IMR-90 (cell line): ENCODE measurements around the gene EIF3A. TPM values are rescaled to one million over a fixed set of nuclear protein-coding genes. Genes with fewer than 3 reads are reported as not detected.

Experiments used
- ATAC-seq: fragments of 200-7000 bp; cut with Tn5 transposase; 2 replicates; pipeline ENCODE4 v1.9.1; 2020; ENCODE audit warnings: low read depth, mild to moderate bottlenecking, moderate library complexity
- BruUV-seq: library from RNA; stranded (reverse); fragments of 400-500 nt; replicated peaks from 2 replicates; lab custom pipeline; 2021; lab: Mats Ljungman, UMichigan
- CTCF ChIA-PET: fragments of 300-600 bp; formaldehyde crosslinking; extraction: SDS; loops from one replicate; lab custom pipeline; 2021; ENCODE audit warnings: antibody characterized with exemption; lab: Yijun Ruan, JAX
- POLR2A ChIA-PET: fragments of 300-600 bp; sonication (Branson Sonifier 250); formaldehyde crosslinking; loops from one replicate; lab custom pipeline; 2022; ENCODE audit warnings: antibody characterized with exemption; ENCODE audit not compliant: unreplicated experiment; lab: Charles Lee
- DNase-seq: peaks from one replicate; pipeline ENCODE4 v3.0.0; 2013
- H2AFZ ChIP-seq: replicated peaks from 2 replicates; pipeline ENCODE3; 2013; ENCODE audit warnings: low read length, mild to moderate bottlenecking; ENCODE audit not compliant: poor library complexity
- H2AK5ac ChIP-seq: 2 replicates; pipeline ENCODE4 v1.6.1; 2013; ENCODE audit warnings: low read depth, low read length, inconsistent platforms
- H2AK9ac ChIP-seq: replicated peaks from 2 replicates; pipeline ENCODE3; 2013; ENCODE audit warnings: mild to moderate bottlenecking, low read depth, low read length, moderate library complexity; ENCODE audit not compliant: poor library complexity
- H2BK120ac ChIP-seq: 2 replicates; pipeline ENCODE4 v1.6.1; 2013; ENCODE audit warnings: low read depth, low read length, inconsistent platforms
- H2BK15ac ChIP-seq: 3 replicates; pipeline ENCODE4 v1.6.1; 2013; ENCODE audit warnings: low read depth, low read length, inconsistent platforms
- H2BK20ac ChIP-seq: 2 replicates; pipeline ENCODE4 v1.6.1; 2013; ENCODE audit warnings: low read depth, mild to moderate bottlenecking, inconsistent platforms, low read length, moderate library complexity
- H2BK5ac ChIP-seq: 2 replicates; pipeline ENCODE4 v1.6.1; 2013; ENCODE audit warnings: mild to moderate bottlenecking, low read depth, low read length, inconsistent platforms; ENCODE audit not compliant: poor library complexity, severe bottlenecking
- H3K14ac ChIP-seq: replicated peaks from 2 replicates; pipeline ENCODE4 v1.6.1; 2013; ENCODE audit warnings: low read depth, low read length, inconsistent platforms
- H3K18ac ChIP-seq: 2 replicates; pipeline ENCODE4 v1.6.1; 2013; ENCODE audit warnings: low read depth, low read length, control low read depth
- H3K23ac ChIP-seq: 2 replicates; pipeline ENCODE4 v1.6.1; 2013; ENCODE audit warnings: low read depth, low read length, inconsistent platforms
- H3K27ac ChIP-seq: 2 replicates; pipeline ENCODE4 v1.5.1; 2013; ENCODE audit warnings: mild to moderate bottlenecking, control low read depth, low read length; ENCODE audit not compliant: insufficient read depth
- H3K27me3 ChIP-seq: 2 replicates; pipeline ENCODE4 v1.6.1; 2013; ENCODE audit warnings: low read length; ENCODE audit not compliant: control insufficient read depth, insufficient read depth
- H3K36me3 ChIP-seq: 2 replicates; pipeline ENCODE4 v1.6.1; 2013; ENCODE audit warnings: low read length, mixed read lengths; ENCODE audit not compliant: control insufficient read depth, insufficient read depth
- H3K4ac ChIP-seq: 2 replicates; pipeline ENCODE4 v1.6.1; 2013; ENCODE audit warnings: low read depth, low read length, inconsistent platforms
- H3K4me1 ChIP-seq: 2 replicates; pipeline ENCODE4 v1.6.1; 2013; ENCODE audit warnings: low read length, mixed read lengths; ENCODE audit not compliant: control insufficient read depth, insufficient read depth
- H3K4me2 ChIP-seq: 2 replicates; pipeline ENCODE4 v1.6.1; 2013; ENCODE audit warnings: low read depth, mild to moderate bottlenecking, control low read depth, low read length, moderate library complexity
- H3K4me3 ChIP-seq: 2 replicates; pipeline ENCODE4 v1.5.1; 2013; ENCODE audit warnings: low read depth, mild to moderate bottlenecking, control low read depth, low read length, moderate library complexity; ENCODE audit not compliant: insufficient read depth
- H3K56ac ChIP-seq: 2 replicates; pipeline ENCODE4 v1.6.1; 2013; ENCODE audit warnings: low read length, inconsistent platforms; ENCODE audit not compliant: insufficient read depth; ENCODE audit errors: extremely low read depth
- H3K79me1 ChIP-seq, 2 experiments: 2 replicates each; pipeline ENCODE4 v1.6.1; 2013; ENCODE audit warnings: low read length in 2 of 2, inconsistent platforms in 1 of 2, low read depth in 1 of 2
- H3K9ac ChIP-seq: 2 replicates; pipeline ENCODE4 v1.6.1; 2013; ENCODE audit warnings: low read depth, low read length, control low read depth
- H3K9me1 ChIP-seq: 2 replicates; pipeline ENCODE4 v1.6.1; 2013; ENCODE audit warnings: low read length, inconsistent platforms; ENCODE audit not compliant: insufficient read depth
- H3K9me3 ChIP-seq: 2 replicates; pipeline ENCODE4 v1.6.1; 2013; ENCODE audit warnings: low read length; ENCODE audit not compliant: control insufficient read depth, insufficient read depth
- H4K20me1 ChIP-seq: 2 replicates; pipeline ENCODE4 v1.6.1; 2013; ENCODE audit warnings: low read length, inconsistent platforms; ENCODE audit not compliant: insufficient read depth
- H4K5ac ChIP-seq: 2 replicates; pipeline ENCODE4 v1.6.1; 2013; ENCODE audit warnings: mild to moderate bottlenecking, low read depth, low read length, control low read depth
- H4K8ac ChIP-seq, 2 experiments: 2 replicates each; pipeline ENCODE4 v1.6.1; 2013; ENCODE audit warnings: low read depth in 2 of 2, low read length in 2 of 2, control low read depth in 1 of 2, inconsistent platforms in 1 of 2
- H4K91ac ChIP-seq: 2 replicates; pipeline ENCODE4 v1.6.1; 2013; ENCODE audit warnings: low read depth, low read length, inconsistent platforms; ENCODE audit not compliant: insufficient read depth
- BHLHE40 ChIP-seq: fragments of 150-350 bp; IDR thresholded peaks from 2 replicates; pipeline ENCODE4 v1.6.1; 2016; ENCODE audit warnings: mild to moderate bottlenecking, low read depth, low read length
- CEBPB ChIP-seq: IDR thresholded peaks from 2 replicates; pipeline ENCODE4 v1.6.1; 2012; ENCODE audit warnings: low read depth, low read length, improper control_type of control experiment
- CHD1 ChIP-seq: IDR thresholded peaks from 2 replicates; pipeline ENCODE4 v1.6.1; 2012; ENCODE audit warnings: low read depth, low read length, improper control_type of control experiment
- FOS ChIP-seq: fragments of 150-350 bp; IDR thresholded peaks from 2 replicates; pipeline ENCODE4 v1.6.1; 2016; ENCODE audit warnings: low read depth, low read length
- MAFK ChIP-seq: IDR thresholded peaks from 2 replicates; pipeline ENCODE4 v1.6.1; 2012; ENCODE audit warnings: low read depth, low read length, improper control_type of control experiment
- MAZ ChIP-seq: IDR thresholded peaks from 2 replicates; pipeline ENCODE4 v1.6.1; 2012; ENCODE audit warnings: low read depth, mild to moderate bottlenecking, low read length, improper control_type of control experiment, moderate library complexity, borderline replicate concordance
- MXI1 ChIP-seq: IDR thresholded peaks from 2 replicates; pipeline ENCODE4 v1.6.1; 2012; ENCODE audit warnings: low read depth, mild to moderate bottlenecking, low read length, moderate library complexity, borderline replicate concordance
- NFE2L2 ChIP-seq: fragments of 150-350 bp; IDR thresholded peaks from 2 replicates; pipeline ENCODE4 v1.6.1; 2016; ENCODE audit warnings: low read depth, mild to moderate bottlenecking, low read length
- POLR2A ChIP-seq: IDR thresholded peaks from 2 replicates; pipeline ENCODE4 v1.6.1; 2012; ENCODE audit warnings: mild to moderate bottlenecking, low read depth, low read length
- RAD21 ChIP-seq: IDR thresholded peaks from 2 replicates; pipeline ENCODE4 v1.6.1; 2012; ENCODE audit warnings: low read length, improper control_type of control experiment
- RCOR1 ChIP-seq: IDR thresholded peaks from 2 replicates; pipeline ENCODE4 v1.6.1; 2012; ENCODE audit warnings: mild to moderate bottlenecking, low read length, improper control_type of control experiment; ENCODE audit not compliant: insufficient replicate concordance
- RFX5 ChIP-seq: IDR thresholded peaks from 2 replicates; pipeline ENCODE4 v1.8.0; 2012; ENCODE audit warnings: low read depth, mild to moderate bottlenecking, low read length, moderate library complexity
- SMC3 ChIP-seq: fragments of 150-350 bp; IDR thresholded peaks from 2 replicates; pipeline ENCODE4 v1.6.1; 2016; ENCODE audit warnings: low read depth, mild to moderate bottlenecking, antibody characterized with exemption, low read length, moderate library complexity
- WGBS, 2 experiments: methylation state at CpG; one replicate each; pipeline versions ENCODE4 v1.1.5 to v1.1.7; 2013; ENCODE audit warnings: missing lambda C conversion rate in 2 of 2; ENCODE audit not compliant: insufficient read length in 1 of 2; ENCODE audit errors: extremely low coverage in 2 of 2; 5-methylcytosine and 5-hydroxymethylcytosine counted together
- dilution Hi-C: fragments of 300-500 bp; cut with HindIII; formaldehyde crosslinking; loops from one replicate; pipeline ENCODE4 v1.14.3; 2018; ENCODE audit warnings: low sequenced_read_pairs; ENCODE audit not compliant: unreplicated experiment
- in situ Hi-C: fragments of 300-500 bp; cut with MboI; formaldehyde crosslinking; loops from 3 replicates; pipeline ENCODE4 v1.14.3; 2019; ENCODE audit warnings: low sequenced_read_pairs, inconsistent platforms, mixed read lengths
- intact Hi-C: fragments of 100-400 bp; cut with micrococcal nuclease; formaldehyde crosslinking; loops from 2 replicates; pipeline ENCODE4 v1.10.0; 2022
- polyA plus RNA-seq, 3 experiments: library from polyadenylated mRNA; depleted of rRNA; stranded (reverse); fragments of >200 nt; gene quantifications; 2 replicates each; pipeline ENCODE4 v1.2.3, GENCODE V29; 2012; ENCODE audit warnings: low replicate concordance in 1 of 3
- total RNA-seq: library from RNA; depleted of rRNA; stranded (reverse); fragments of >200 nt; gene quantifications from 2 replicates; pipeline ENCODE4 v1.2.3, GENCODE V29; 2012
- TF ChIP-seq, protein P1 (sequence below): conservative IDR thresholded peaks from 2 replicates; pipeline ENCODE4 v1.5.1; 2012; ENCODE audit warnings: mild to moderate bottlenecking, low read depth, low read length, improper control_type of control experiment
- TF ChIP-seq, protein P2 (sequence below): fragments of 150-350 bp; IDR thresholded peaks from 2 replicates; pipeline ENCODE4 v1.6.1; 2016; ENCODE audit warnings: low read depth, mild to moderate bottlenecking, low read length, moderate library complexity, borderline replicate concordance
- TF ChIP-seq, protein P3 (sequence below): fragments of 150-350 bp; IDR thresholded peaks from 2 replicates; pipeline ENCODE4 v1.6.1; 2017; ENCODE audit warnings: mild to moderate bottlenecking, antibody characterized with exemption, low read length, low read depth

The EIF3A gene
- total and polyA plus RNA-seq, 2 of the 4 experiments (the other 2 are of a cell fraction) = 49.6 to 145 TPM

DNA sequence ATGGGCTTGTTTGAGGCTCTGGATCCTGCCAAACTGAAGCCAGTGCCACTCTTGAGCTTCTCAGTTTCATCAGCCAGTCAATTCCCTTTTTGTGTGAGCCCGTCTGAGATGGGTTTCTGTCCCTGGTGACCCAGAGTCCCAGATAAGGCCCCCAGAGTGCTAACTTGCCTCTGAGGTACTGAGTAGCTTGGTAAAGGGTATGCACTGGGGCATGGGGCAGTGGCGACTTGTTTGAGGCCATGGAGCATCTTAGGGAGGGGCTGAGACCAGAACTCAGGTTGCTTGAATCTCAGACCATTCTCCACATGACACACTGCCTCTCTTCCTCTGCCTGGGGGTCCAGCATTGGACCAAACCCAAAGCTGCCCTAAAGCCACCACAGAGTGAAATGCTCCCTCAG is 86.3 kb downstream of the EIF3A start:
- Histone ChIP-seq H3K18ac (no peak overlapping the region), H2AFZ (no peak overlapping the region), H4K8ac (no peak overlapping the region), H3K4me2 (no peak overlapping the region), H4K20me1 (no peaks in the 10 kb centered on the region), H2BK20ac (no peak overlapping the region), H3K4me1 (no peaks in the 10 kb centered on the region), H2AK5ac (no peak overlapping the region), H2BK120ac (no peak overlapping the region), H3K4me3 (no peak overlapping the region), H3K9ac (no peak overlapping the region), H3K9me1 (no peaks in the 10 kb centered on the region), H4K5ac (no peak overlapping the region), H2BK15ac (no peak overlapping the region), H3K79me1 (no peaks in the 10 kb centered on the region), H3K14ac (no peak overlapping the region), H3K4ac (no peak overlapping the region), H3K27me3 (peaks cover 42% of the 10 kb centered on the region), H3K9me3 (peaks cover 3% of the 10 kb centered on the region; the same call in 1 of the 2 replicates), H3K56ac (no peak overlapping the region), H4K91ac (no peak overlapping the region), H3K27ac (no peak overlapping the region), H2AK9ac (no peak overlapping the region), H3K36me3 (no peaks in the 10 kb centered on the region), H3K23ac (no peak overlapping the region), H2BK5ac (no peak overlapping the region)
- no TSS peak for BruUV-seq
- ATAC-seq (no peak), DNase-seq (no peak)
- in situ Hi-C loops = no loop called here
- TF ChIP-seq RFX5 = no peak
- TF ChIP-seq MXI1 = no peak
- TF ChIP-seq, protein P1, sequence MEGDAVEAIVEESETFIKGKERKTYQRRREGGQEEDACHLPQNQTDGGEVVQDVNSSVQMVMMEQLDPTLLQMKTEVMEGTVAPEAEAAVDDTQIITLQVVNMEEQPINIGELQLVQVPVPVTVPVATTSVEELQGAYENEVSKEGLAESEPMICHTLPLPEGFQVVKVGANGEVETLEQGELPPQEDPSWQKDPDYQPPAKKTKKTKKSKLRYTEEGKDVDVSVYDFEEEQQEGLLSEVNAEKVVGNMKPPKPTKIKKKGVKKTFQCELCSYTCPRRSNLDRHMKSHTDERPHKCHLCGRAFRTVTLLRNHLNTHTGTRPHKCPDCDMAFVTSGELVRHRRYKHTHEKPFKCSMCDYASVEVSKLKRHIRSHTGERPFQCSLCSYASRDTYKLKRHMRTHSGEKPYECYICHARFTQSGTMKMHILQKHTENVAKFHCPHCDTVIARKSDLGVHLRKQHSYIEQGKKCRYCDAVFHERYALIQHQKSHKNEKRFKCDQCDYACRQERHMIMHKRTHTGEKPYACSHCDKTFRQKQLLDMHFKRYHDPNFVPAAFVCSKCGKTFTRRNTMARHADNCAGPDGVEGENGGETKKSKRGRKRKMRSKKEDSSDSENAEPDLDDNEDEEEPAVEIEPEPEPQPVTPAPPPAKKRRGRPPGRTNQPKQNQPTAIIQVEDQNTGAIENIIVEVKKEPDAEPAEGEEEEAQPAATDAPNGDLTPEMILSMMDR = no peak
- TF ChIP-seq RCOR1 = no peak
- TF ChIP-seq BHLHE40 = no peak
- TF ChIP-seq, protein P2, sequence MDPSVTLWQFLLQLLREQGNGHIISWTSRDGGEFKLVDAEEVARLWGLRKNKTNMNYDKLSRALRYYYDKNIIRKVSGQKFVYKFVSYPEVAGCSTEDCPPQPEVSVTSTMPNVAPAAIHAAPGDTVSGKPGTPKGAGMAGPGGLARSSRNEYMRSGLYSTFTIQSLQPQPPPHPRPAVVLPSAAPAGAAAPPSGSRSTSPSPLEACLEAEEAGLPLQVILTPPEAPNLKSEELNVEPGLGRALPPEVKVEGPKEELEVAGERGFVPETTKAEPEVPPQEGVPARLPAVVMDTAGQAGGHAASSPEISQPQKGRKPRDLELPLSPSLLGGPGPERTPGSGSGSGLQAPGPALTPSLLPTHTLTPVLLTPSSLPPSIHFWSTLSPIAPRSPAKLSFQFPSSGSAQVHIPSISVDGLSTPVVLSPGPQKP = no peak
- TF ChIP-seq, protein P3, sequence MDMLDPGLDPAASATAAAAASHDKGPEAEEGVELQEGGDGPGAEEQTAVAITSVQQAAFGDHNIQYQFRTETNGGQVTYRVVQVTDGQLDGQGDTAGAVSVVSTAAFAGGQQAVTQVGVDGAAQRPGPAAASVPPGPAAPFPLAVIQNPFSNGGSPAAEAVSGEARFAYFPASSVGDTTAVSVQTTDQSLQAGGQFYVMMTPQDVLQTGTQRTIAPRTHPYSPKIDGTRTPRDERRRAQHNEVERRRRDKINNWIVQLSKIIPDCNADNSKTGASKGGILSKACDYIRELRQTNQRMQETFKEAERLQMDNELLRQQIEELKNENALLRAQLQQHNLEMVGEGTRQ = no peak
- TF ChIP-seq CHD1 = no peak
- TF ChIP-seq POLR2A = no peak
- no peak for TF ChIP-seq RAD21
- TF ChIP-seq MAZ = no peak
- no peak for TF ChIP-seq MAFK
- no peak for TF ChIP-seq NFE2L2
- TF ChIP-seq CEBPB = no peak
- TF ChIP-seq SMC3 = no peak
- TF ChIP-seq FOS = no peak
- dilution Hi-C loops = no loop called here
- POLR2A ChIA-PET = no interaction called here
- intact Hi-C loops = no loop called here
- CTCF ChIA-PET = no interaction called here
- WGBS, 2 experiments = no CpG with 5 or more reads among the region's 2 CpGs
